Urinary bladder (tissue), 4 donors: ENCODE results near the gene TRPV4. TPM values are rescaled to one million over a fixed set of nuclear protein-coding genes. Genes with fewer than 3 reads are reported as not detected.

Experiments used
- DNase-seq: peaks from one replicate; pipeline ENCODE4 v3.0.0-alpha.2; 2015; ENCODE audit errors: extremely low spot score
- H3K27ac ChIP-seq: one replicate; pipeline ENCODE4 v1.5.1; 2013; ENCODE audit warnings: low read depth, mild to moderate bottlenecking, moderate library complexity
- H3K36me3 ChIP-seq: one replicate; pipeline ENCODE4 v1.6.1; 2013; ENCODE audit warnings: mild to moderate bottlenecking, moderate library complexity; ENCODE audit not compliant: insufficient read depth
- H3K4me1 ChIP-seq: one replicate; pipeline ENCODE4 v1.6.1; 2013; ENCODE audit warnings: mild to moderate bottlenecking, moderate library complexity; ENCODE audit not compliant: insufficient read depth
- H3K4me3 ChIP-seq: one replicate; pipeline ENCODE4 v1.5.1; 2013; ENCODE audit warnings: low read depth, low read length
- WGBS: extraction: QIAGEN DNeasy Blood & Tissue Kit; methylation state at CpG from one replicate; pipeline ENCODE4 v1.1.7; 2013; 5-methylcytosine and 5-hydroxymethylcytosine counted together
- polyA plus RNA-seq: library from polyadenylated mRNA; stranded (reverse); fragments of 200-250 nt; gene quantifications from one replicate; pipeline ENCODE4 v1.2.3, GENCODE V29; 2013
- total RNA-seq: library from RNA; depleted of rRNA; stranded (reverse); fragments of >200 nt; gene quantifications from one replicate; pipeline ENCODE4 v1.2.3, GENCODE V29; 2014
- donor health status: healthy with polysubstance abuse.
- donor health status: healthy.

The TRPV4 gene
- 0.90 TPM for total RNA-seq
- polyA plus RNA-seq: 1.2 TPM

GRCh38 chr12:109833307-109834189 lies at the start of gene TRPV4:
TSS of gene TRPV4 (minus strand) at chr12:109833398. CDS start at chr12:109814796, 18,602 bp downstream.
- no peaks in the 10 kb centered on the region for H3K36me3 ChIP-seq
- no peak for DNase-seq
- H3K27ac ChIP-seq: no peak within 1 kb of the TSS
- H3K4me3 ChIP-seq: peak within 1 kb of the TSS; percentile 51
- WGBS: 16% methylated on average over 67 of the region's 67 CpGs
- no peaks in the 10 kb centered on the region for H3K4me1 ChIP-seq

GRCh38 chr12:109881752-109882151 lies 48.6 kb upstream of the TRPV4 start:
- 84% methylated on average over 2 of the region's 2 CpGs for WGBS
- H3K4me1 ChIP-seq: no peaks in the 10 kb centered on the region
- DNase-seq: no peak

GRCh38 chr12:109880938-109881337 lies 47.7 kb upstream of the TRPV4 start:
- Histone ChIP-seq H3K36me3 (no peaks in the 10 kb centered on the region), H3K4me1 (no peaks in the 10 kb centered on the region), H3K27ac (no peak overlapping the region), H3K4me3 (peak overlapping the region; percentile 66)
- WGBS: 5% methylated on average over 9 of the region's 9 CpGs
- DNase-seq: no peak

More at GRCh38 chr12:109881752-109882151, 48.6 kb upstream of the TRPV4 start:
- Histone ChIP-seq H3K27ac (no peak overlapping the region), H3K4me3 (no peak overlapping the region), H3K36me3 (no peaks in the 10 kb centered on the region)

GRCh38 chr12:109880043-109880931 lies 47.1 kb upstream of the TRPV4 start, which contains the start of gene GLTP:
TSS of gene GLTP (minus strand) at chr12:109880541. CDS start at chr12:109880374, 167 bp downstream.
- no peak for DNase-seq
- peak within 1 kb of the TSS; percentile 66 for H3K4me3 ChIP-seq
- H3K36me3 ChIP-seq: no peaks in the 10 kb centered on the region
- peak within 1 kb of the TSS; percentile 49 for H3K27ac ChIP-seq
- no peaks in the 10 kb centered on the region for H3K4me1 ChIP-seq
- WGBS: under 1% methylated on average over 92 of the region's 92 CpGs

GRCh38 chr12:109879351-109880042 lies 46.3 kb upstream of the TRPV4 start:
- Histone ChIP-seq H3K4me1 (no peaks in the 10 kb centered on the region), H3K36me3 (no peaks in the 10 kb centered on the region), H3K4me3 (peak overlapping the region; percentile 66), H3K27ac (peak overlapping the region; percentile 49)
- WGBS: 5% methylated on average over 13 of the region's 13 CpGs
- no peak for DNase-seq

GRCh38 chr12:109878749-109879148 lies 45.6 kb upstream of the TRPV4 start:
- no peaks in the 10 kb centered on the region for H3K4me1 ChIP-seq
- DNase-seq: no peak
- peak overlapping the region; percentile 42 for H3K27ac ChIP-seq
- no peaks in the 10 kb centered on the region for H3K36me3 ChIP-seq
- 57% methylated on average over 7 of the region's 7 CpGs for WGBS
- H3K4me3 ChIP-seq: peak overlapping the region; percentile 66

- no peak overlapping the region for H3K4me3 ChIP-seq
- no peak for DNase-seq
- 83% methylated on average over 3 of the region's 3 CpGs for WGBS
- no peak overlapping the region for H3K27ac ChIP-seq
- H3K4me1 ChIP-seq: no peaks in the 10 kb centered on the region
- H3K36me3 ChIP-seq: no peaks in the 10 kb centered on the region
Observed at GRCh38 chr12:109878247-109878625, 45.0 kb upstream of the TRPV4 start.

- Histone ChIP-seq H3K36me3 (no peaks in the 10 kb centered on the region), H3K4me1 (no peaks in the 10 kb centered on the region), H3K4me3 (no peak overlapping the region), H3K27ac (peak overlapping the region; percentile 43)
- 60% methylated on average over 10 of the region's 10 CpGs for WGBS
- DNase-seq: no peak
Observed at GRCh38 chr12:109877504-109878246, 44.5 kb upstream of the TRPV4 start.

GRCh38 chr12:109876406-109876805 lies 43.2 kb upstream of the TRPV4 start:
- no peak overlapping the region for H3K4me3 ChIP-seq
- peak overlapping the region; percentile 38 for H3K27ac ChIP-seq
- DNase-seq: no peak
- no peaks in the 10 kb centered on the region for H3K36me3 ChIP-seq
- H3K4me1 ChIP-seq: no peaks in the 10 kb centered on the region

GRCh38 chr12:109875572-109876131 lies 42.5 kb upstream of the TRPV4 start:
- no peak overlapping the region for H3K4me3 ChIP-seq
- DNase-seq: no peak
- 78% methylated on average over 6 of the region's 6 CpGs for WGBS
- H3K36me3 ChIP-seq: no peaks in the 10 kb centered on the region
- no peaks in the 10 kb centered on the region for H3K4me1 ChIP-seq
- H3K27ac ChIP-seq: peak overlapping the region; percentile 38

- no peak for DNase-seq
- WGBS: 85% methylated on average over 6 of the region's 6 CpGs
- Histone ChIP-seq H3K4me1 (no peaks in the 10 kb centered on the region), H3K27ac (no peak overlapping the region), H3K36me3 (no peaks in the 10 kb centered on the region), H3K4me3 (no peak overlapping the region)
Observed at GRCh38 chr12:109873653-109874052, 40.5 kb upstream of the TRPV4 start.

GRCh38 chr12:109871668-109872314 lies 38.6 kb upstream of the TRPV4 start:
- no peak overlapping the region for H3K4me3 ChIP-seq
- no peak for DNase-seq
- 72% methylated on average over 7 of the region's 7 CpGs for WGBS

More at GRCh38 chr12:109871668-109872314, 38.6 kb upstream of the TRPV4 start:
- no peaks in the 10 kb centered on the region for H3K36me3 ChIP-seq
- H3K4me1 ChIP-seq: no peaks in the 10 kb centered on the region
- H3K27ac ChIP-seq: no peak overlapping the region
